Kidney (tissue), 14 donors: ENCODE measurements around the gene POR. TPM values are rescaled to one million over a fixed set of nuclear protein-coding genes. Genes with fewer than 3 reads are reported as not detected.

Experiments used
- DNase-seq, 5 donors: peaks; one replicate each; pipeline ENCODE4 v3.0.0-alpha.2; 2013 to 2020
- FAIRE-seq: peaks from 2 replicates; lab custom pipeline; 2012; peaks lifted over from hg19 to GRCh38; lab: Jason Lieb, UNC
- H3K27ac ChIP-seq, 2 donors: one replicate each; pipeline ENCODE4 v1.7.0; 2013; ENCODE audit warnings: low read depth in 2 of 2, low read length in 2 of 2, inconsistent platforms in 1 of 2
- H3K27me3 ChIP-seq: one replicate; pipeline ENCODE4 v1.7.1; 2013; ENCODE audit warnings: low read length, inconsistent platforms; ENCODE audit not compliant: control insufficient read depth, insufficient read depth
- H3K36me3 ChIP-seq, 3 donors: one replicate each; pipeline versions ENCODE4 v1.7.0 to v1.7.1; 2013; ENCODE audit warnings: low read length in 3 of 3, control low read depth in 1 of 3, inconsistent platforms in 1 of 3; ENCODE audit not compliant: insufficient read depth in 3 of 3, control insufficient read depth in 2 of 3
- H3K4me1 ChIP-seq, 3 donors: one replicate each; pipeline versions ENCODE4 v1.7.0 to v1.7.1; 2013; ENCODE audit warnings: low read length in 3 of 3, inconsistent platforms in 1 of 3, low read depth in 1 of 3; ENCODE audit not compliant: control insufficient read depth in 2 of 3, insufficient read depth in 2 of 3
- H3K4me3 ChIP-seq, 3 donors: one replicate each; pipeline versions ENCODE4 v1.7.0 to v1.8.1; 2013; ENCODE audit warnings: low read length in 3 of 3, control low read depth in 1 of 3, inconsistent platforms in 1 of 3
- H3K9ac ChIP-seq, 3 donors: one replicate each; pipeline versions ENCODE4 v1.7.0 to v1.7.1; 2013; ENCODE audit warnings: low read length in 3 of 3, control low read depth in 1 of 3, inconsistent platforms in 1 of 3
- H3K9me3 ChIP-seq, 3 donors: one replicate each; pipeline versions ENCODE4 v1.7.0 to v1.7.1; 2013; ENCODE audit warnings: low read length in 3 of 3, control low read depth in 1 of 3, inconsistent platforms in 1 of 3; ENCODE audit not compliant: control insufficient read depth in 2 of 3, insufficient read depth in 1 of 3
- CTCF ChIP-seq: IDR thresholded peaks from 3 replicates; pipeline ENCODE4 v1.5.1; 2012; ENCODE audit warnings: mild to moderate bottlenecking, moderate library complexity, borderline replicate concordance; ENCODE audit not compliant: insufficient read depth; ENCODE audit errors: extremely low read depth
- intact Hi-C: fragments of 100-400 bp; cut with DNase I; formaldehyde crosslinking; loops from one replicate; pipeline ENCODE4 v1.11.1; 2022
- polyA plus RNA-seq: library from polyadenylated mRNA; stranded (reverse); fragments of 350-450 nt; fragmentation: Illumina TruSeq; extraction: RNeasy Lipid Tissue Mini Kit (QIAGEN cat#74804); gene quantifications from one replicate; pipeline ENCODE4 v1.2.3, GENCODE V29; 2014; ENCODE audit warnings: low read depth, low replicate concordance; ENCODE audit not compliant: insufficient read depth
- total RNA-seq: library from RNA; stranded (reverse); fragmentation: NEBNext Ultra II Directional; extraction: Animal tissue kit (Norgen Biotek cat#: 25700); gene quantifications from one replicate; pipeline ENCODE4 v1.2.1, GENCODE V29; 2021
- donor health status: control.
- donor health status: control.
- donor health status: control.
- donor health status: control.
- donor health status: control.
- donor health status: DM: yes; HTN: yes; CAD: no.
- donor health status: Normal renal cell carcinoma (clear cell type).

The POR gene
- total and polyA plus RNA-seq, 2 donors from 2014 or later, result 122 to 130 TPM

- Histone ChIP-seq H3K9ac (peak overlapping the region in 1 of 3 donors; percentile 55), H3K36me3 (peaks cover 0 to 8% (median 5%) of the 10 kb centered on the region in 3 donors), H3K9me3 (no peaks in the 10 kb centered on the region), H3K27ac (peak overlapping the region; percentile 1 to 67), H3K4me3 (no peak overlapping the region), H3K4me1 (peaks cover 0 to 19% (median 8%) of the 10 kb centered on the region in 3 donors), H3K27me3 (no peaks in the 10 kb centered on the region)
- no peak for TF ChIP-seq CTCF
- intact Hi-C loops, result no loop called here
- no peak for FAIRE-seq
- DNase-seq, result peak in 4 of 5 donors; percentile 34 to 78 (median 49)
These were observed 74.8 kb downstream of the POR start for GRCh38 chr7:75989500-75990388.

DNA sequence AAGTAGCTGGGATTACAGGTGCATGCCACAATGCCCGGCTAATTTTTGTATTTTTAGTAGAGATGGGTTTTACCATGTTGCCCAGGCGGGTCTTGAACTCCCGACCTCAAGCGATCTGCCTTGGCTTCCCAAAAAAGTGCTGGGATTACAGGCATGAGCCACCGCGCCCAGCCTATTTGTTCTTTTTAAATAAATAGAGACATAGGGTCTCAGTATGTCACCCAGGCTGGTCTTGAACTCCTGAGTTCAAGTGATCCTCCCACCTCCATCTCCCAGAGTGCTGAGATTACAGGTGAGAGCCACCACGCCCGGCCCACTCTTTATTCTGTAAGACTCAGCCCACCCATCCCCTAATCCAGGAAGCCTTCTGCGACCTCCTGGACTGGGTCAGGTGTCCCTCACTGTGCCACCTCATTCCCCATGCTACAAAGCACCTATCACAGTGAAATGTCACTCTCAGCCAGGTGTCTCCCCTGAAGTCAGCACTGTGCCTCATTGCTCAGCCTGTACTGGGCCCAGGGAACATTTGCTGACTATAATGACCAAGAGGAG, 76.7 kb downstream of the POR start:
- no peak overlapping the region for H3K9ac ChIP-seq
- H3K4me1 ChIP-seq, result peaks cover 0 to 22% (median 8%) of the 10 kb centered on the region in 3 donors
- no peaks in the 10 kb centered on the region for H3K27me3 ChIP-seq
- intact Hi-C loops, result no loop called here
- H3K9me3 ChIP-seq, result no peaks in the 10 kb centered on the region
- FAIRE-seq (no peak), DNase-seq (peak in 1 of 5 donors; percentile 22)
- no peak overlapping the region for H3K4me3 ChIP-seq
- peaks cover 0 to 2% (median 0%) of the 10 kb centered on the region in 3 donors for H3K36me3 ChIP-seq
- TF ChIP-seq CTCF, result no peak
- no peak overlapping the region for H3K27ac ChIP-seq

GRCh38 chr7:75992083-75992755, 77.3 kb downstream of the POR start:
- H3K4me1 ChIP-seq, result peaks cover 0 to 22% (median 8%) of the 10 kb centered on the region in 3 donors
- H3K9ac ChIP-seq, result no peak overlapping the region
- no peak for TF ChIP-seq CTCF
- H3K36me3 ChIP-seq, result peaks cover 0 to 2% (median 0%) of the 10 kb centered on the region in 3 donors
- no peaks in the 10 kb centered on the region for H3K27me3 ChIP-seq
- H3K9me3 ChIP-seq, result no peaks in the 10 kb centered on the region
- no peak for FAIRE-seq
- intact Hi-C loops, result no loop called here
- H3K27ac ChIP-seq, result no peak overlapping the region
- peak in 1 of 5 donors; percentile 49 for DNase-seq
- no peak overlapping the region for H3K4me3 ChIP-seq
